MM.1S (cell line): ENCODE measurements around the gene PPP1R15B.

Experiments
- CTCF ChIP-seq: fragments of 300-600 bp; sonication (generic); IDR thresholded peaks from 2 replicates; pipeline ENCODE4 v1.5.1; 2016; ENCODE audit warnings: antibody characterized with exemption, low read length, mixed read lengths
- EZH2phosphoT487 ChIP-seq: fragments of 300-600 bp; sonication (generic); IDR thresholded peaks from 2 replicates; pipeline ENCODE4 v1.6.1; 2018; ENCODE audit warnings: antibody characterized with exemption, low read length

- TF ChIP-seq EZH2phosphoT487 (no peak), CTCF (no peak)
These were observed 36.8 kb upstream of the PPP1R15B start for GRCh38 chr1:204448344-204448964.
